Thyroid gland (tissue), 4 donors: ENCODE data around the gene NDUFA13.

ENCODE experiments used
- CTCF ChIP-seq, 6 experiments: fragments of 200-600 bp in 3 of 6; fragments of 450-650 bp in 3 of 6; sonication (generic) in 3 of 6; IDR thresholded peaks; one replicate each; pipeline ENCODE4 v1.5.1; 2016 to 2019; ENCODE audit warnings: antibody characterized with exemption in 6 of 6, mild to moderate bottlenecking in 2 of 6, inconsistent platforms in 1 of 6, moderate library complexity in 1 of 6
- POLR2A ChIP-seq, 2 donors: fragments of 450-650 bp; IDR thresholded peaks; one replicate each; pipeline ENCODE4 v1.6.1; 2017; ENCODE audit warnings: antibody characterized with exemption in 2 of 2, mild to moderate bottlenecking in 2 of 2, moderate library complexity in 1 of 2

DNA sequence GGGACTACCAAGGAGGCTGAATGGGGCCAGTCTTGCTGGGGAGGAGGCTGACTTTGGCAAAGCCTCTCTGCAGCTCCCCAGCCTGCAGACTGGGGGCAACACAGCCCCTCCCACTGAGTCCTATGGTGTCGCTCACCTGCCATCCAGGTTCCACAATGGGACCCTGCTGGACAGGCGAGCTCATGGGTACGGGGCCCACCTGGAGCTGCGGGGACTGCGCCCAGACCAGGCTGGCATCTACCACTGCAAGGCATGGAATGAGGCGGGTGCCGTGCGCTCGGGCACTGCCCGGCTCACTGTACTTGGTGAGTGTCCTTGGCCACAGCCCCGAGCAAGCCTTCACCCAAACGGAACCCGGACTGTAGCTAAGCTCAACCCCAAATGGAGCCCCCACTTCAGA lies 27.1 kb downstream of the NDUFA13 start:
- no peak for TF ChIP-seq CTCF (IDR thresholded peaks at IDR 0.05)
- TF ChIP-seq POLR2A (IDR thresholded peaks at IDR 0.05): no peak
